NCI-H748 treated with DMSO at 0.1 percent for 48 hours (cell line): ENCODE results near the gene NCOA4.
"Not testable (repeated sequence)": the region's sequence is repeated elsewhere in the genome, so short reads cannot be mapped to it uniquely, and the experiment has no call there.

Source experiments
- DNase-seq: peaks from one replicate; lab custom pipeline; 2025; lab: John Stamatoyannopoulos, UW

The NCOA4 gene

DNA sequence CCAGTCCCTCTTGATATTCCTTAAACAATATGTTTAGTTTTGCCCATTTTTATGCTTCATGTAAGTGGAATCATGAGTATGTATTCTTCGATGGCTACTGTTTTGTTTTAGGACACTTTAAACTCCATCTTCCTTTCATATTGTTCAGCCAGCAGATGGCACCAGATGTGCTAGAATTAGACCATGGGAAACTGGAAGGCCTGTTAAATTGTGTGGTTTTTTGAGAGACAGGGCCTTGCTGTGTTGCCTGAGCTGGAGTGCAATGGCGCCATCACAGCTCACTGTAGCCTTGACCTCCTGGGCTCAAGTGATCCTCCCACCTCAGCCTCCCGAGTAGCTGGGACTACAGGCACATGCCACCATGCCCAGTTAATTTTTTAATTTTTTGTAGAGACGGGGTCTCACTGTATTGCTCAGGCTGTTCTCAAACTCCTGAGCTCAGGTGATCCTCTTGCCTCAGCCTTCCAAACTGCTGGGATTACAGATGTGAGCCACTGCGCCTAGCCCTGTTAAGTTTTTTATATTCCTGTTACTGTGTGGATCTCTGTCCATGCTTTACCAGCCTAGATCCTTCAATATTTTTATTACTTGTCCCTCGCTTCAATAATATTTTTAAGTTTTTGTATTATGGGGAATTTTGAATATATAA is 46.8 kb downstream of the NCOA4 start:
- DNase-seq = not testable (repeated sequence)

DNA sequence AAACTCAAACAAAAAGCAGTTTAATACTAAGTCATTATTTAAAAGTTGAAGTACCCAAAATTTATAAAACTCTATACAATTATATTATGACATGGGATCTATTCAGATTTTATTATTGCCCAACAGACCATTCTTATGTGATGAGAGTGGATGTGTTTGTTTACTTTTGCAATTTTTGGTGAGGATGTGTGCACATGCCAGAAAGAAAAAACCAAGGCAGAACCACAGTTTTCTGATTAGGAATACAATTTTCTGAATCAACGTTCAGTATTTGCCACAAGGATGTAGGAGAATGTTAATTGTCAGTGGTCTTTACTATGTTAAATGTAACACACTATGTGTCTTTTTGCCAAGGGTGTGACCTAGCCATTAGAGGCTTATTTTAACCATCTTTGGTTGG is 49.1 kb downstream of the NCOA4 start:
- DNase-seq = not testable (repeated sequence)

DNA sequence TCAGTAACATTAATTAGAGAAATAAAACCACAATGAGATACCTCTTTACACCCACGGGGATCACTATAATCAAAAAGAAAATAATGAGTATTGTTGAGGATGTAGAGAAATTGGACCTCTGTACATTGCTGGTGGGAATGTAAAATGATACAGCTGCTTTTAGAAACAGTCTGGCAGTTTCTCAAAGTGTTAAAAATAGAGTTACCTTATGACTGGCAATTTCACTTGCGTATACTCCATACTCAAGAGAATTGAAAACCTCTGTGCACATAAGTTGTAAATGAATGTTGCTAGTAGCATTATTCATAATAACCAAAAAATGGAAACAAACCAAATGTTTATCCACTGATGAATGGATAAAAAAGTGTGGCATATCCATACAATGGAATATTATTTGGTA is 51.9 kb downstream of the NCOA4 start:
- DNase-seq = not testable (repeated sequence)

DNA sequence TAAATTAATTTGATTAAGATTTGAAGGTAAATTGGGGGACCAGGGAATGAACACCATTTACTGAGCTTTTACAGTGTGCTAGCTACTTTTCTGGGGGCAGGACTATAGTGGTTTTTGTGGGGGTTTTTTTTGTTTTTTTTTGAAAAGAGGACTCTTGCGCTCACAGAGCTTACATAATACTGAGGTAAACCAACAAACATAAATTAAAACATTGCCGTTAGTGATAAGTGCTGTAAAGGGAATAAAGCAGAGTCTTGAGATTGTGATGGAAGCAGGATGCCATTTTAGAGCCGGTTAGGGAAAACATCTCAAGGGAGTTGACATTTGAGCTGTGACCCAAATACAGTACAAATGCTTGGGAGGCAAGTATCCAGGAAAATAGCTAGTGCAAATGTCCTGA is 56.4 kb downstream of the NCOA4 start:
- not testable (repeated sequence) for DNase-seq

DNA sequence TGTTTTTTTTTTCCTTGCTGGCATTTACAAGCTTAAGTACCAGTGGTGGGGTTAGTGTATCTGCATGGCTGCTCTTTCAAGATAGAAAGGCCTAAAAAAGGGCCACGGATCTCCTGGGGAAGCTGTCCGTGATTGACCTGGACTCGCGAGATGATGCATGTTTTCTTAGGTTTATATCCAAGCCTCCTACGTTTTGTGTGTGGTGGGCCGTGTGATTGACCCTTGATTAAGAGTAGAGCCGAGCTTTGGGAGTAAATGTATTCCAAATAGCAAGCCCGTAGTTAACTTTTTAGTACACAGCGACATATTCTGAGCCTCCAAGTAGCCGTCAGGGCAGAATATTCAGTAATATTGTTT is 57.6 kb downstream of the NCOA4 start:
- not testable (repeated sequence) for DNase-seq

DNA sequence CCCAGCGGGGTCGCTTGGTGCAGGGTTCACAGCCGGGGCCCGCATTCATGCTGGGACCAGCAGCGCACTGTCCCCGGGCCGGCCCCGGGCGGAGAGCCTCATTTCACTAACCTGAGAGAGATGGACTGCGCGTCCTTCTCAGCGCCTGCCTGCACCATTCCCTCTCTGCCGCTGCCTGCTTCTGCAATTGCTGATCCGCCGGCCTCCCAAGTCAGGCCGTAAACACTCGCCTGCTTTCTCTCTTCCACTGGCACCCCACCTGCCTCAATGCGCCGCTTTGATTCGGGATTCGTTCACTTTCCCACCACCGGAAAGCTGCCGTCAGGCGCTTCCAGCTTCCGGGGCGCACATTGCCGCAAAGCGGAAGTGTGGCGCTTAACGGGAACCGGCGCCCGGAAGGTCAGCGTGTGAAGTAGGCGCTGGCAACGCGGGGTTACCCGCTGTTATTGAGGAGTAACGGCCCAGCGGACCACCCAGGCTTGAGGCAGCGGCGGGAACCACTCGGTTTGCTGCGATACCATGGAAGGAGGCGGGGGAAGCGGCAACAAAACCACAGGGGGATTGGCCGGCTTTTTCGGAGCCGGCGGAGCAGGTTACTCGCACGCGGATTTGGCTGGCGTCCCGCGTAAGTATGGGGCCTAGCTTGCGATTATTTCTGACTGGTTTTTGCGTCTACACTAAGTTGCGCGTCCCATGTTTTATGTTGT is 58.2 kb downstream of the NCOA4 start, which contains the start of gene TIMM23:
TSS of gene TIMM23 (plus strand) at position 384 of the 707 bp plus-strand sequence. CDS start at position 520, 136 bp downstream.
- DNase-seq = peak; percentile 26

DNA sequence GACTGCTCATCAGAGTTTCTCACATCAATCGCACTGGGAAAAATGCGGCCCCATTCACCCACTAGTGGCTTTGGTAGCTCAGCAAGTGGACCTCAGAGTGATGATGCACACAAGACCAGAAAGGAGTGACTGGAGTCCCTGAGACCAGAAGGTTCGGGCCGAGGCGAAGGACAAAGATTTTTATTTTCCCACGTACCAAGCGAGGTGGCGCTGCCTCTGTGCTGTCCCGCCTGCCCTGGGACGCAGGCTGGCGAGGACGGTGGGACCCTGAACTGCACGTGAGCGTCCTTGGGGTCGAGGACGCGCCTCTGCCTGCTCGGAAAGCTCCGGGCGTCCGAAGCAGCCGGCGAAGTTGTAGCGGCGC is 58.7 kb downstream of the NCOA4 start:
- DNase-seq = not testable (repeated sequence)

DNA sequence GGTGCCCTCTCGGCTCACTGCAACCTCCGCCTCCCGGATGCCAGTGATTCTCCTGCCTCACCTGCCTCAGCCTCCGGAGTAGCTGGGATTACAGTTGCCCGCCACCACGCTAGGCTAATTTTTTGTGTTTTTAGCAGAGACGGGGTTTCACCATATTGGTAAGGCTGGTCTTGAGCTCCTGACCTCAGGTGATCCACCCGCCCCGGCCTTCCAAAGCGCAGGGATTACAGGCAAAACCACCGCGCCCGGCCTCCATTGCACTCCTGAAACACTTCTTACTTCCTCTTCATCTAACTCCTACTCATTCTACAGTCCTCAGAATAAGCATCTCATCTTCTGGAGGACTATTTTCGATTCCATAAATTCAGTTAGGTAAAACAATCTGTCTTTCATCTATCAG is 59.4 kb downstream of the NCOA4 start:
- not testable (repeated sequence) for DNase-seq

DNA sequence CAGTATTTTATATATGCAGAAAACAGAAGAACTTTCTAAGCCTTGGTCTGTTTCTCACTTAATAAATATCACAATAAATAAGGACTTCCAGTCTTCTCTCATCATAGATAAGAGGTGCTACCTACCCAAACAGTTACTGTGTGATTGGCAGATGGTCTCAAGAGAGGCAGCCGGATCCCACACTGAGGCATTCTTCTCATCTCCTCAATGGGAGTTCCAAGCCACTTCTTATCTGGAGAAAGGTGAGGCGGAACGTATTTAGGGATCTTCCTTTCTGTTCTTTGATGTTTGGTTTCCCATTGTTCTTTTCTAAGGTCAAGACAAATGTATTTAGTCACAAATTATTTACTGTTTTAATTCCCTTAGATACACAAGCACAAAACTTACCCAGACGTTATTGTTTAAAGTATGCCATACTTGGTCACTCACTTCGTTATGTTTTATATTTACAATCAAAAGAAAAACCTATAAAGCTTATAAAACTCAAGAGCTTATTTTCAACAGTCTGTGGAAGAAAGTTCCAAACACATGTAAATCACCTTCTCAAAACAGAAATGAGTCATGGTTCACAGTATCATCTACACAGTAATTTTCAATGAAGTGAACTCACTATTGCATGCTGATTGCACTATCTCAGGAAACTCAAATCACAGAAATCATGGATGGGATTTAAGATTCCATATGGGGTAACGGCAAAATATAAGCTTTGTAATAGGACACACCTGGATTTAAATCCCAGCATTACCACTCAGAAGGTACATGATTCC is 67.6 kb downstream of the NCOA4 start:
- DNase-seq = not testable (repeated sequence)

DNA sequence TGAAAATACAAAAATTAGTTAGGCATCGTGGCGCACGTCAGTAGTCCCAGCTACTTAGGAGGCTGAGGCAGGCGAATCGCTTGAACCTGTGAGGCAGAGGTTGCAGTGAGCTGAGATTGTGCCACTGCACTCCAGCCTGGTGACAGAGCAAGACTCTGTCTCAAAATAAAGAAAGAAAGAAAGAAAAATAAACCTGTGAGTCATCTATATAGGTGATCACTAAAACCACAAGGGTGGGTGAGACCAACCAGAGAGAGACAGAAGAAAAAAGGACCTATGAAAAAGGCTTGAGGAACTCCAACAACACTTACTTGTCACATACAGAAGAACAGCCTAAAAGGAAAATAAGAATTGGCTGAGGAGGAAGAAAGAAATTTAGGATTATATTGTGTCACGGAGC is 72.5 kb downstream of the NCOA4 start:
- DNase-seq = not testable (repeated sequence)

DNA sequence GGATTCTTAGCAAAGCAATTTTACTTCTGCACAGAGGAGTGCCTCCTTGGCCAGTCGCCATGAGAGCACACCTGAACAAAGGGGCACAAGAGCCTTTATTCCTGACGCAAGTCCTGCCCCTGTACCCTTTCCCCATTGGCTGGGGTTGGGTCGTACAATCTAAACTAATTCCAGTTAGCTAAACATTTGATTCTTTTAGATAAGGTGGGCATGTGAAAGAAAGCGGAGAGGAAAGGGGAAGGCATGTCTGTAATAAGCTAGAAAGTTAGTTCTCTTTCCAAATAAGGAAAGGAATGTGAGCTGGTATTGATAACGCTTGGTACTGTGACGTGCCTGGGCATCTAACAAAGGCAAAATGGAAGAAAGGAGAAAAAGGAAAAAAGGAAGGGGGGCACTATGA is 73.8 kb downstream of the NCOA4 start:
- not testable (repeated sequence) for DNase-seq
